ENCODE measurements around the gene RPS6KL1.

Gene RPS6KL1

DNA sequence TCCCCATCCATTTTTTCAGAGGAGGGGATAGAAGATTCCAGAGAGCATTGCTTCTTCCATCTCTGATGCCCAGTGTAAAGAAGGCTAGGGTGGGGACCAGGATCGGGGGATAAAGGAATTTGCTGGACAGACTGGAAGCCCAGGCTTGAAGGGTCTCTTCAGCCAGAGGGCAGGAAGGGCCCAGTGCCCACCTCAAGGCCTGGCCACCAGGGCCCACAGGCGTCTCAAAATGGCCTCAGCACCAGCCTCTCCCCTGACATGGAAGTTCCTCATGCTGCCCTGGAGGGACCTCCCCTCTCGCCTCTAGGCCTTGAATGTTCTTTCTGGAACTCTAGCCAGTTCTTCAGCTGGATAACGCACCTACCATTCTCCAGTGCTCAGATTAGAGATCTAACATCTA is 2.8 kb downstream of the RPS6KL1 start:
- TF ChIP-seq, protein P1, sequence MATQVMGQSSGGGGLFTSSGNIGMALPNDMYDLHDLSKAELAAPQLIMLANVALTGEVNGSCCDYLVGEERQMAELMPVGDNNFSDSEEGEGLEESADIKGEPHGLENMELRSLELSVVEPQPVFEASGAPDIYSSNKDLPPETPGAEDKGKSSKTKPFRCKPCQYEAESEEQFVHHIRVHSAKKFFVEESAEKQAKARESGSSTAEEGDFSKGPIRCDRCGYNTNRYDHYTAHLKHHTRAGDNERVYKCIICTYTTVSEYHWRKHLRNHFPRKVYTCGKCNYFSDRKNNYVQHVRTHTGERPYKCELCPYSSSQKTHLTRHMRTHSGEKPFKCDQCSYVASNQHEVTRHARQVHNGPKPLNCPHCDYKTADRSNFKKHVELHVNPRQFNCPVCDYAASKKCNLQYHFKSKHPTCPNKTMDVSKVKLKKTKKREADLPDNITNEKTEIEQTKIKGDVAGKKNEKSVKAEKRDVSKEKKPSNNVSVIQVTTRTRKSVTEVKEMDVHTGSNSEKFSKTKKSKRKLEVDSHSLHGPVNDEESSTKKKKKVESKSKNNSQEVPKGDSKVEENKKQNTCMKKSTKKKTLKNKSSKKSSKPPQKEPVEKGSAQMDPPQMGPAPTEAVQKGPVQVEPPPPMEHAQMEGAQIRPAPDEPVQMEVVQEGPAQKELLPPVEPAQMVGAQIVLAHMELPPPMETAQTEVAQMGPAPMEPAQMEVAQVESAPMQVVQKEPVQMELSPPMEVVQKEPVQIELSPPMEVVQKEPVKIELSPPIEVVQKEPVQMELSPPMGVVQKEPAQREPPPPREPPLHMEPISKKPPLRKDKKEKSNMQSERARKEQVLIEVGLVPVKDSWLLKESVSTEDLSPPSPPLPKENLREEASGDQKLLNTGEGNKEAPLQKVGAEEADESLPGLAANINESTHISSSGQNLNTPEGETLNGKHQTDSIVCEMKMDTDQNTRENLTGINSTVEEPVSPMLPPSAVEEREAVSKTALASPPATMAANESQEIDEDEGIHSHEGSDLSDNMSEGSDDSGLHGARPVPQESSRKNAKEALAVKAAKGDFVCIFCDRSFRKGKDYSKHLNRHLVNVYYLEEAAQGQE (tag by site-specific recombination; IDR thresholded peaks at IDR 0.05): no peak
- TF ChIP-seq, protein P2, sequence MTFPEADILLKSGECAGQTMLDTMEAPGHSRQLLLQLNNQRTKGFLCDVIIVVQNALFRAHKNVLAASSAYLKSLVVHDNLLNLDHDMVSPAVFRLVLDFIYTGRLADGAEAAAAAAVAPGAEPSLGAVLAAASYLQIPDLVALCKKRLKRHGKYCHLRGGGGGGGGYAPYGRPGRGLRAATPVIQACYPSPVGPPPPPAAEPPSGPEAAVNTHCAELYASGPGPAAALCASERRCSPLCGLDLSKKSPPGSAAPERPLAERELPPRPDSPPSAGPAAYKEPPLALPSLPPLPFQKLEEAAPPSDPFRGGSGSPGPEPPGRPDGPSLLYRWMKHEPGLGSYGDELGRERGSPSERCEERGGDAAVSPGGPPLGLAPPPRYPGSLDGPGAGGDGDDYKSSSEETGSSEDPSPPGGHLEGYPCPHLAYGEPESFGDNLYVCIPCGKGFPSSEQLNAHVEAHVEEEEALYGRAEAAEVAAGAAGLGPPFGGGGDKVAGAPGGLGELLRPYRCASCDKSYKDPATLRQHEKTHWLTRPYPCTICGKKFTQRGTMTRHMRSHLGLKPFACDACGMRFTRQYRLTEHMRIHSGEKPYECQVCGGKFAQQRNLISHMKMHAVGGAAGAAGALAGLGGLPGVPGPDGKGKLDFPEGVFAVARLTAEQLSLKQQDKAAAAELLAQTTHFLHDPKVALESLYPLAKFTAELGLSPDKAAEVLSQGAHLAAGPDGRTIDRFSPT (tag by site-specific recombination; IDR thresholded peaks at IDR 0.05): no peak
- no peak for TF ChIP-seq ZNF223 (tag by site-specific recombination; IDR thresholded peaks at IDR 0.05)
- TF ChIP-seq ZNF416 (tag by site-specific recombination; IDR thresholded peaks at IDR 0.05): no peak
- TF ChIP-seq HOXA7 (CRISPR knock-in tag; IDR thresholded peaks at IDR 0.05; ENCODE audit: borderline replicate concordance): no peak
- TF ChIP-seq ZSCAN23 (tag by site-specific recombination; IDR thresholded peaks at IDR 0.05): no peak
- TF ChIP-seq, protein P3, sequence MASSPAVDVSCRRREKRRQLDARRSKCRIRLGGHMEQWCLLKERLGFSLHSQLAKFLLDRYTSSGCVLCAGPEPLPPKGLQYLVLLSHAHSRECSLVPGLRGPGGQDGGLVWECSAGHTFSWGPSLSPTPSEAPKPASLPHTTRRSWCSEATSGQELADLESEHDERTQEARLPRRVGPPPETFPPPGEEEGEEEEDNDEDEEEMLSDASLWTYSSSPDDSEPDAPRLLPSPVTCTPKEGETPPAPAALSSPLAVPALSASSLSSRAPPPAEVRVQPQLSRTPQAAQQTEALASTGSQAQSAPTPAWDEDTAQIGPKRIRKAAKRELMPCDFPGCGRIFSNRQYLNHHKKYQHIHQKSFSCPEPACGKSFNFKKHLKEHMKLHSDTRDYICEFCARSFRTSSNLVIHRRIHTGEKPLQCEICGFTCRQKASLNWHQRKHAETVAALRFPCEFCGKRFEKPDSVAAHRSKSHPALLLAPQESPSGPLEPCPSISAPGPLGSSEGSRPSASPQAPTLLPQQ (tag by site-specific recombination; IDR thresholded peaks at IDR 0.05): no peak
- TF ChIP-seq MEIS1 (CRISPR knock-in tag; IDR thresholded peaks at IDR 0.05; ENCODE audit: borderline replicate concordance): no peak
- TF ChIP-seq GLI4 (tag by site-specific recombination; IDR thresholded peaks at IDR 0.05): no peak
- TF ChIP-seq ZNF610 (tag by site-specific recombination; IDR thresholded peaks at IDR 0.05; ENCODE audit: borderline replicate concordance): no peak
- TF ChIP-seq, protein P4, sequence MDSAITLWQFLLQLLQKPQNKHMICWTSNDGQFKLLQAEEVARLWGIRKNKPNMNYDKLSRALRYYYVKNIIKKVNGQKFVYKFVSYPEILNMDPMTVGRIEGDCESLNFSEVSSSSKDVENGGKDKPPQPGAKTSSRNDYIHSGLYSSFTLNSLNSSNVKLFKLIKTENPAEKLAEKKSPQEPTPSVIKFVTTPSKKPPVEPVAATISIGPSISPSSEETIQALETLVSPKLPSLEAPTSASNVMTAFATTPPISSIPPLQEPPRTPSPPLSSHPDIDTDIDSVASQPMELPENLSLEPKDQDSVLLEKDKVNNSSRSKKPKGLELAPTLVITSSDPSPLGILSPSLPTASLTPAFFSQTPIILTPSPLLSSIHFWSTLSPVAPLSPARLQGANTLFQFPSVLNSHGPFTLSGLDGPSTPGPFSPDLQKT (IDR thresholded peaks at IDR 0.05; ENCODE audit: borderline replicate concordance, low read depth, low read length): no peak
- no peak for TF ChIP-seq ZNF248 (tag by site-specific recombination; IDR thresholded peaks at IDR 0.05)
- no peak for TF ChIP-seq ZNF132 (tag by site-specific recombination; IDR thresholded peaks at IDR 0.05; ENCODE audit: borderline replicate concordance)
- TF ChIP-seq ZNF768 (tag by site-specific recombination; IDR thresholded peaks at IDR 0.05): no peak
- no peak for TF ChIP-seq BCL11A (tag by site-specific recombination; IDR thresholded peaks at IDR 0.05; ENCODE audit: low read depth)
- no peak for TF ChIP-seq ZXDB (tag by site-specific recombination; IDR thresholded peaks at IDR 0.05)
- H3K36me3 ChIP-seq (ENCODE audit: control insufficient read depth in 2 of 2, insufficient read depth in 1 of 2, low read length in 2 of 2): peaks cover 0 to 8% of the 10 kb centered on the region in 2 experiments; a peak in 1 of 3 replicates
- POLR2A ChIA-PET: no interaction called here
- no peak overlapping the region for H3K4me3 ChIP-seq (ENCODE audit: low read depth, low read length)
- CTCF ChIA-PET: interaction anchor here (0.5 to 1.8 kb wide), 4 partner anchors 8 to 64 kb away, joined by 3 to 8 read pairs (median 4); no protein-coding TSS in a partner anchor
- H3K9me3 ChIP-seq (ENCODE audit: control insufficient read depth, insufficient read depth, low read depth, low read length): no peaks in the 10 kb centered on the region
- H3K27ac ChIP-seq (ENCODE audit: extremely low read depth, low read depth, low read length): no peak overlapping the region
- H3K4me1 ChIP-seq (ENCODE audit: control insufficient read depth, insufficient read depth, low read length): no peaks in the 10 kb centered on the region
